ENCODE measurements around the gene AHCYL1. TPM values are rescaled to one million over a fixed set of nuclear protein-coding genes. Genes with fewer than 3 reads are reported as not detected.
A peak's percentile ranks its signal among the peaks of the same experiment; 100 is the strongest.

The AHCYL1 gene
- total and polyA plus RNA-seq, 7 donors = 42.6 to 76.7 (median 58.2) TPM

DNA sequence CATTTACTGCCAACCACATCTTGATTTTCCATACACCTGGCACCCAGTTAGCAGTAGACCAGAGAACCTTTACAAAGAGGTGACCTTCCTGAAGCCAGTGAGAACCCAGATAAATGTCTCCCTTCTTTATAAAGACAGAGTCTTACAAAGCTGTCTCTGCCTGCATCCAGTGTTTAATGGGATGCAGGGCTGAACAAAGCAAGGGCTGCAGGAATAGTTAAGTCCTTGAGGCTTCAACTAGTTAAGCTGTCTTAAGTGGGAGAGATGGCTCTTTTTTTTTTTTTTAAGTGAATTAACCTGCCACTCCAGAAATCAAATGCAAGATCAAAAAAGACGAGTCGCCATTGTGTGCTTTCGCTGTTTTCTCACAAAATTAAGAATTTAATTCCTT lies 1.5 kb downstream of the AHCYL1 start:
- Histone ChIP-seq H3K4me3 (peak overlapping the region; percentile 65 to 94 (median 75)), H3K4me1 (peaks cover 0 to 60% (median 49%) of the 10 kb centered on the region in 4 donors), H3K27me3 (no peaks in the 10 kb centered on the region), H3K27ac (peak overlapping the region; percentile 94 to 98 (median 96)), H3K9me3 (no peaks in the 10 kb centered on the region), H3K36me3 (no peaks in the 10 kb centered on the region)
- TF ChIP-seq EP300 (IDR thresholded peaks at IDR 0.05) (no peak), POLR2A (IDR thresholded peaks at IDR 0.05) (no peak), POLR2AphosphoS5 (IDR thresholded peaks at IDR 0.05) (no peak)
- TF ChIP-seq, protein P1, sequence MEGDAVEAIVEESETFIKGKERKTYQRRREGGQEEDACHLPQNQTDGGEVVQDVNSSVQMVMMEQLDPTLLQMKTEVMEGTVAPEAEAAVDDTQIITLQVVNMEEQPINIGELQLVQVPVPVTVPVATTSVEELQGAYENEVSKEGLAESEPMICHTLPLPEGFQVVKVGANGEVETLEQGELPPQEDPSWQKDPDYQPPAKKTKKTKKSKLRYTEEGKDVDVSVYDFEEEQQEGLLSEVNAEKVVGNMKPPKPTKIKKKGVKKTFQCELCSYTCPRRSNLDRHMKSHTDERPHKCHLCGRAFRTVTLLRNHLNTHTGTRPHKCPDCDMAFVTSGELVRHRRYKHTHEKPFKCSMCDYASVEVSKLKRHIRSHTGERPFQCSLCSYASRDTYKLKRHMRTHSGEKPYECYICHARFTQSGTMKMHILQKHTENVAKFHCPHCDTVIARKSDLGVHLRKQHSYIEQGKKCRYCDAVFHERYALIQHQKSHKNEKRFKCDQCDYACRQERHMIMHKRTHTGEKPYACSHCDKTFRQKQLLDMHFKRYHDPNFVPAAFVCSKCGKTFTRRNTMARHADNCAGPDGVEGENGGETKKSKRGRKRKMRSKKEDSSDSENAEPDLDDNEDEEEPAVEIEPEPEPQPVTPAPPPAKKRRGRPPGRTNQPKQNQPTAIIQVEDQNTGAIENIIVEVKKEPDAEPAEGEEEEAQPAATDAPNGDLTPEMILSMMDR (IDR thresholded peaks at IDR 0.05) = no peak
- 91 to 97% methylated on average over 3 of the region's 3 CpGs for whole genome bisulfite sequencing, 2 donors
- DNase-seq = no peak
- intact Hi-C loops (cut with DNase I) = loop anchor here (5.0 kb wide), 2 partner anchors 334 to 439 kb away; partner anchors contain the start of gene GNAI3

DNA sequence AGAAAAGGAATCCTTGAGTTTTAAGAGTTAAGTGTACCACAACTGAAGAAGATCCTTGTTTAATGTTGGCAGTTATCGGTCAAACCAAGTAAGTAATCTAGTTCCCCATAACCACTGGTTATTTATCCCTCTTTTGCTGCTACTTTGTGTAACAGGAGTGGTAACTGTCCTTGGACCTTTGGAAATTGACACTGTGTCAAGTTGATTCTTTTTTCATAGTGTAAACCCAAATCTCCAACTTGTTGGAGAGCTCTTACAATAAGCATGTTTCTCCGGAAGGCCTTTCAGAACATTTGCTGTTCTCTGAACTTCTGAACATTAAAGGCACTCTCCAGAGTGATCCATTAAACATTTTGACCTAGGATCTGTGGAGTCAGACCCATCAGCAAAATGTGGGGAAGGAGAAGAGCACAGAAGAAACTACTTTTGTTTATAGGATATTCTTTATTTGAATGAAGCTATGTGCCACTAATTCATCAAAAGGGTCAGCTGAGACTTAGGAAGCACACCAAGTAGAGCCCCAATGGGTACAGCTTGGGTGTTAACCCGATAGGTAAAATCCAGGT lies 3.9 kb downstream of the AHCYL1 start:
- DNase-seq = no peak
- WGBS, 2 donors = 94% methylated on average over 3 of the region's 3 CpGs
- Histone ChIP-seq H3K4me1 (peaks cover 0 to 82% (median 70%) of the 10 kb centered on the region in 4 donors), H3K27me3 (no peaks in the 10 kb centered on the region), H3K36me3 (no peaks in the 10 kb centered on the region), H3K4me3 (no peak overlapping the region), H3K9me3 (no peaks in the 10 kb centered on the region), H3K27ac (peak overlapping the region in 1 of 4 donors; percentile 17)
- TF ChIP-seq EP300 (IDR thresholded peaks at IDR 0.05) (no peak), POLR2A (IDR thresholded peaks at IDR 0.05) (no peak), POLR2AphosphoS5 (IDR thresholded peaks at IDR 0.05) (no peak)
- TF ChIP-seq, protein P1 (IDR thresholded peaks at IDR 0.05) = no peak
- intact Hi-C loops (cut with DNase I) = loop anchor here (5.0 kb wide), 2 partner anchors 336 to 441 kb away; partner anchors contain the start of gene GNAI3

- WGBS, 2 donors = 54 to 80% methylated on average over 9 of the region's 9 CpGs
- peak overlapping the region in 3 of 4 donors; percentile 3 to 81 (median 77) for H3K27ac ChIP-seq
- H3K4me1 ChIP-seq = peaks cover 0 to 89% (median 77%) of the 10 kb centered on the region in 4 donors
- no peak overlapping the region for H3K4me3 ChIP-seq
- no peaks in the 10 kb centered on the region for H3K27me3 ChIP-seq
- no peak for DNase-seq
- TF ChIP-seq POLR2A (IDR thresholded peaks at IDR 0.05) (no peak), POLR2AphosphoS5 (IDR thresholded peaks at IDR 0.05) (no peak), EP300 (IDR thresholded peaks at IDR 0.05) (no peak)
- TF ChIP-seq, protein P1 (IDR thresholded peaks at IDR 0.05) = no peak
- intact Hi-C loops (cut with DNase I) = loop anchor here (5.0 kb wide), 2 partner anchors 337 to 442 kb away; partner anchors contain the start of gene GNAI3
- H3K36me3 ChIP-seq = no peaks in the 10 kb centered on the region
- H3K9me3 ChIP-seq = no peaks in the 10 kb centered on the region
These were observed 5.1 kb downstream of the AHCYL1 start for GRCh38 chr1:109989506-109990301.

DNA sequence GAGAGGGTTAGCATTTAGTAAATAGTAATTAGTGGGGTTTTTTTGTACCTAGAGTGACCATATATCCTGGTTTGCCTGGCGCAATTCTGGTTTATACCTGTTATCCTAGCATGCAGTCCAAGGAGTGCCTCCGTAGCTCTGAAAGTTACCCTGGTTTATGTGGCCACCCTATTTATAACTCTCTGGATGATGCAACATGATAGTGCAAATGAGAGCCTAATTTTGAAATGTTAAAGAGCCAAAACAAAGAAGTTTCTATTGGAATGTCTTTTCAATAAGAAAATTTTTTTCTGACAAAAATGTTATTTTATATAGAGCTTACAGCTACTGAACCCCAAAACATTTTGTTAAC lies 5.7 kb downstream of the AHCYL1 start:
- peaks cover 0 to 94% (median 82%) of the 10 kb centered on the region in 4 donors for H3K4me1 ChIP-seq
- 86 to 89% methylated on average over 2 of the region's 2 CpGs for WGBS, 2 donors
- no peaks in the 10 kb centered on the region for H3K9me3 ChIP-seq
- no peaks in the 10 kb centered on the region for H3K27me3 ChIP-seq
- no peaks in the 10 kb centered on the region for H3K36me3 ChIP-seq
- intact Hi-C loops (cut with DNase I) = no loop called here
- H3K27ac ChIP-seq = peak overlapping the region; percentile 3 to 81 (median 46)
- no peak overlapping the region for H3K4me3 ChIP-seq
- no peak for DNase-seq
- TF ChIP-seq EP300 (IDR thresholded peaks at IDR 0.05) (no peak), POLR2A (IDR thresholded peaks at IDR 0.05) (no peak), POLR2AphosphoS5 (IDR thresholded peaks at IDR 0.05) (no peak)
- TF ChIP-seq, protein P1 (IDR thresholded peaks at IDR 0.05) = no peak

All from sigmoid colon (tissue), 7 donors.